IPS-20b (cell line): Measurements from ENCODE around the gene DUOXA2.

Experiments used
- H3K27ac ChIP-seq: one replicate; pipeline ENCODE4 v1.5.1; 2013; ENCODE audit warnings: low read length
- H3K27me3 ChIP-seq: 2 replicates; pipeline ENCODE4 v1.6.1; 2013; ENCODE audit warnings: mild to moderate bottlenecking, low read length, inconsistent platforms; ENCODE audit not compliant: insufficient read depth
- H3K36me3 ChIP-seq: 2 replicates; pipeline ENCODE4 v1.6.1; 2013; ENCODE audit warnings: low read depth, mild to moderate bottlenecking, inconsistent platforms, low read length, moderate library complexity; ENCODE audit not compliant: insufficient read depth
- H3K4me1 ChIP-seq: 2 replicates; pipeline ENCODE4 v1.6.1; 2013; ENCODE audit warnings: mild to moderate bottlenecking, control low read depth, inconsistent platforms, low read length, moderate library complexity; ENCODE audit not compliant: insufficient read depth
- H3K4me3 ChIP-seq: 2 replicates; pipeline ENCODE4 v1.5.1; 2013; ENCODE audit warnings: mild to moderate bottlenecking, low read length, inconsistent platforms
- H3K9ac ChIP-seq: 2 replicates; pipeline ENCODE4 v1.6.1; 2013; ENCODE audit warnings: low read depth, mild to moderate bottlenecking, inconsistent platforms, low read length, moderate library complexity
- H3K9me3 ChIP-seq: 2 replicates; pipeline ENCODE4 v1.6.1; 2013; ENCODE audit warnings: mild to moderate bottlenecking, low read depth, low read length, inconsistent platforms; ENCODE audit not compliant: insufficient read depth

DUOXA2 gene

DNA sequence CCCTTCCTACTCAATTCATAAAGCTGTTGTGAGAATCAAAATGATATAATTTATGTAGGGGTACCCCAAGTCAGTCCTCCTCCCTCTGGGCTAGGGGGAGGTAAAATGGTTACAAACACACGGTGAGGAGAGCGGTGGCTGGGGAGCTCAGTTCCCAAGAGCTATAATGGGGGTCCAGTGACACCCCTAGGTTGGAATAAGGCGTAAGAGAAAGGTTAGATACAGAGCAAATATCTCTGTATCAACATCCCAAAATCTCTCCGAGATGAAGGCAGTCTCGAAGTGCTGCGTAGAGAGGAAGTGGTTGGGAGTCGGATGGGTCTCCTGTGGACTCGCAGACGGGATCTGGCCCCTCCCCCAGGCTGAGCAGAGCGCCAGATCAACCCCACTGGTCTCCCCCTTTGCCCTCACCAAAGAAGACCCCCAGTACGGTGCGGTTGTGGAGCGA lies 2.0 kb upstream of the DUOXA2 start:
- Histone ChIP-seq H3K9ac (no peak overlapping the region), H3K9me3 (peaks cover 11% of the 10 kb centered on the region; the same call in 1 of the 2 replicates), H3K27me3 (peaks cover 93% of the 10 kb centered on the region), H3K36me3 (no peaks in the 10 kb centered on the region), H3K4me3 (peak overlapping the region; percentile 50; the same call in 1 of the 2 replicates), H3K4me1 (no peaks in the 10 kb centered on the region; the same call in 1 of the 2 replicates), H3K27ac (no peak overlapping the region)

DNA sequence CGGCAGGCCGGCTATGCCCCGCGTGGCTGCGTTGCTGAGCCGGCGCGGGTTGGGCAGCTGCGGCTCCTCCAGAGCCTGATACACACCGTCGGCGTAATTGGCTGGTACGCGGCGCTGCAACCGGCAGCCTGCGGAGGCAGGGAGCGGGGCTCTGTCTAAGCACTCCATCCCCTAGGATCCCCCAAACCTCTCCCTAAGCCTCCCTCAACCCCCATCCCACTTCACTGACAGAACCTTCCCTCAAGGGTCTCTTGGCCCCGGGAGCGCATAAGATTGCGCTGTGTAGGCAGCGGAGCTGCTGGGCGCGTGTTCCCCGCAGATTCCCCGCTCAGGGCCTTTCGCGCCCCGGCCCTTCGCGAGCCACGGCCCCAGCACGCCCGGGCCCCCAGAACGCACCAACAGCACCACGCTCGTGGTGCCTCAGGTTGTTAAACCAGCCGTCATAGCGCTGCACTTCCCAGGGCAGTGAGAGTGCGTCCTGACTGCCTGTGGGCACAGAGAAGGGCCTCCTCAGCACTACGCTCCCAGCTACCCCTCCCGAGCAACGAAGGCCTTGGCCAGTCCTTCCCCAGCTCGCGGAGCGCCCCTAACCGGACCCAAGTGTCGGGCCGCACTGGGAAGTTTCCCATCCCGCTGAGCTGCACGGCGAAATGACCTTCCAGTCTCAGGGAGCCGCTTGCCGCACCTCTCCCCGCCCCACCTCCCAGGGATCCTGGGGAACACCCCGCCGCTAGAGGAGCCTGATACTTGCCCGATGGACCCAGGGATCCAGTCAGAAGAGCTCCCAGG lies 1.3 kb upstream of the DUOXA2 start:
- H3K36me3 ChIP-seq = no peaks in the 10 kb centered on the region
- peaks cover 99% of the 10 kb centered on the region for H3K27me3 ChIP-seq
- H3K27ac ChIP-seq = no peak overlapping the region
- no peak overlapping the region for H3K9ac ChIP-seq
- H3K9me3 ChIP-seq = peaks cover 11% of the 10 kb centered on the region; the same call in 1 of the 2 replicates
- no peaks in the 10 kb centered on the region; the same call in 1 of the 2 replicates for H3K4me1 ChIP-seq
- peak overlapping the region; percentile 50; the same call in 1 of the 2 replicates for H3K4me3 ChIP-seq

DNA sequence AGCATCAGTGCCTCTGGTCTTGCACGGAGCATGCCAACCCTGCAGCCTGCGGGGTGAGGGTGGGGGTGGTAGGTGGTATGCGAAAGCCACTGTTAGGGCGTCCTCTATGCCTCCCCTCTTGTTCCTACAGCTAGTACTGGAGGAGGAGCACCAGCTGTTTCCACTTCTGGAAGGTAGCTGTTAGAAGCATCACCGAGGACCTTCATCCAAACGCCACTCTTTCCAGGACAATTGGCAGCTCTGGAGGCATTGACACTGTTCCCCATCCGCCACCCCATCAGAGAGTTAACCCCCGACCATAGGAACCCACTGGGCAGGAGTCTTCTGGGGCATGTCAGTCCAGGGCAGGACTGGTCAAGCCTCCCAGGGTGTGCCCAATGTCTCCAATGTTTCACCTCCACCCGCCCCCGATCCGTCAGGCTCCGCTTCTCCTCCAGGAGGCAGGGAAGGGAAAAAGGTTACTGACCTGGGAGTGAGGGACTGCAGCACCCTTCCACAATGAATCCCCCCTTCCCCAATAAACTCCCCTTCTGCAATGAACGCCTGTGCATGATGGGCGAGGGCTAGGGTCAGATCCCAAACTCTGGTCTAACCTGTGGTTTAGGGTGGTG lies 641 bp upstream of the DUOXA2 start:
- Histone ChIP-seq H3K36me3 (no peaks in the 10 kb centered on the region), H3K4me1 (no peaks in the 10 kb centered on the region; the same call in 1 of the 2 replicates), H3K27me3 (peaks cover 99% of the 10 kb centered on the region), H3K9me3 (peaks cover 11% of the 10 kb centered on the region; the same call in 1 of the 2 replicates), H3K27ac (no peak overlapping the region), H3K9ac (no peak overlapping the region), H3K4me3 (peak overlapping the region; percentile 50; the same call in 1 of the 2 replicates)

GRCh38 chr15:45114751-45115085 lies 592 bp downstream of the DUOXA2 start:
- Histone ChIP-seq H3K4me3 (no peak overlapping the region), H3K36me3 (no peaks in the 10 kb centered on the region), H3K27ac (no peak overlapping the region), H3K27me3 (peaks cover 99% of the 10 kb centered on the region), H3K9ac (no peak overlapping the region), H3K4me1 (no peaks in the 10 kb centered on the region; the same call in 1 of the 2 replicates), H3K9me3 (peaks cover 11% of the 10 kb centered on the region; the same call in 1 of the 2 replicates)

DNA sequence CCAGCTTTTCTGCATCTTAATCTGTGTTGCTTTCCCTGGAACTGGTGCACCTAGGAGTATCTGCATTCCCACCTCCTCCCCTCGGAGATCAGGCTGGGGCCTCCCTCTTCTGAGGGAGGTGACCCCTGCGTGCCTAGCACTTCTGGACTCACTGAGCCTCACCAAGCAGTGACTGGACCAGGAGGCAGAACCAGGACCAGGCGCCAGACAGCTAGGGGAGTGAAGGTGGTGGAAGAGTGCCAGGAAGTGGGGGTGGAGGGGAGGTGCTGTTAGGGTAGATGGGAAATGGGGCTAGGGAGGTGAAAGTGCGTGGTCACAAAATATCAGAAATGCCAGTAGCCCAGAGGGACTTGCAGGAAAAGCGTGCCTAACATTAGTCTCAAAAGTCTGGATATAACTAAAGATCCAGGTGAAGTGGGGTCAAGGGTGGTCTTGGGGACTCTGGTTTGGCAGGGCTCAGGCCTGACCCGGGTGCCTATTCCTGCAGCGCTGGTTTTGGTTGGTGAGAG lies 1.2 kb downstream of the DUOXA2 start:
- Histone ChIP-seq H3K36me3 (no peaks in the 10 kb centered on the region), H3K4me3 (no peak overlapping the region), H3K4me1 (no peaks in the 10 kb centered on the region; the same call in 1 of the 2 replicates), H3K27ac (no peak overlapping the region), H3K27me3 (peaks cover 99% of the 10 kb centered on the region), H3K9me3 (peaks cover 11% of the 10 kb centered on the region; the same call in 1 of the 2 replicates), H3K9ac (no peak overlapping the region)

DNA sequence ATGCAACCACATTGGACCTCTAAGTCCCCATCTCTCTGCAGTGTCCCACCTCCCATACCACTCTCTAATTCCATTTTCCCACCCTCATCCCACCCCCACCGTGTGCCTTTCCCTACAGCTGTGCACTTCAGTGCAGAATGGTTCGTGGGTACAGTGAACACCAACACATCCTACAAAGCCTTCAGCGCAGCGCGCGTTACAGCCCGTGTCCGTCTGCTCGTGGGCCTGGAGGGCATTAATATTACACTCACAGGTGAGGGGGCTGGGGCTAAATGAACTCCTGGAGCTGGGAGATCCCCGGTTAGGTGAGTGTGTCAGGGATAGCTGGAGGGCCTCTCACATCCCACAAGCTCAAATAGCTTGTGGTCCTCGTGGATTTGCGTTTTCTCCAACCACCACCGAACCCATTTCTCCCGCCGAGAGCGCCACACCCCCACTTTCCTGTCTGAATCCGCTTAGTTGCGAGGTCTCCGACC lies 1.9 kb downstream of the DUOXA2 start:
- Histone ChIP-seq H3K9me3 (peaks cover 11% of the 10 kb centered on the region; the same call in 1 of the 2 replicates), H3K27me3 (peaks cover 100% of the 10 kb centered on the region), H3K4me1 (no peaks in the 10 kb centered on the region; the same call in 1 of the 2 replicates), H3K9ac (no peak overlapping the region), H3K36me3 (no peaks in the 10 kb centered on the region), H3K4me3 (no peak overlapping the region), H3K27ac (no peak overlapping the region)

DNA sequence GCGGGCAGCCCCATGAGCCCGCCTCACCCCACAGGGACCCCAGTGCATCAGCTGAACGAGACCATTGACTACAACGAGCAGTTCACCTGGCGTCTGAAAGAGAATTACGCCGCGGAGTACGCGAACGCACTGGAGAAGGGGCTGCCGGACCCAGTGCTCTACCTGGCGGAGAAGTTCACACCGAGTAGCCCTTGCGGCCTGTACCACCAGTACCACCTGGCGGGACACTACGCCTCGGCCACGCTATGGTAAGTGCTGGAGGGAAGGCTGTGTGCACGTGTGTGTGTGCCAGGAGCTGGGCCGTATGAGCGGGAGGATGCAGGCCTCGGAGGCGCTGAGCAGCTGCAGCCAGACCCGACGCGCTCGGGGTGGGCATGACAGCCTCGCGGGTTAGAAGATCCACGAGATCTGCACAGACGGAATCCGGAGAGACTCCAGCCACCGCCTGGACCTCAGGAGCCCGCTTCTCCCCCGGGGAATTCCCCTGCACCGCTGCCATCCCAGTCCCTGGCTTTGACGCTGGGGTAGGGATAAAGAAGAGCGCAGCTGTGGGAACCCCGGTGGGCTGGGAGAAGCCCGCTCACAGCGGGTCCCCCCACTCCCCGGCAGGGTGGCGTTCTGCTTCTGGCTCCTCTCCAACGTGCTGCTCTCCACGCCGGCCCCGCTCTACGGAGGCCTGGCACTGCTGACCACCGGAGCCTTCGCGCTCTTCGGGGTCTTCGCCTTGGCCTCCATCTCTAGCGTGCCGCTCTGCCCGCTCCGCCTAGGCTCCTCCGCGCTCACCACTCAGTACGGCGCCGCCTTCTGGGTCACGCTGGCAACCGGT lies 2.6 kb downstream of the DUOXA2 start:
- H3K9me3 ChIP-seq = peaks cover 11% of the 10 kb centered on the region; the same call in 1 of the 2 replicates
- peaks cover 100% of the 10 kb centered on the region for H3K27me3 ChIP-seq
- no peaks in the 10 kb centered on the region; the same call in 1 of the 2 replicates for H3K4me1 ChIP-seq
- no peak overlapping the region for H3K9ac ChIP-seq
- no peak overlapping the region for H3K27ac ChIP-seq
- H3K4me3 ChIP-seq = no peak overlapping the region
- H3K36me3 ChIP-seq = no peaks in the 10 kb centered on the region

DNA sequence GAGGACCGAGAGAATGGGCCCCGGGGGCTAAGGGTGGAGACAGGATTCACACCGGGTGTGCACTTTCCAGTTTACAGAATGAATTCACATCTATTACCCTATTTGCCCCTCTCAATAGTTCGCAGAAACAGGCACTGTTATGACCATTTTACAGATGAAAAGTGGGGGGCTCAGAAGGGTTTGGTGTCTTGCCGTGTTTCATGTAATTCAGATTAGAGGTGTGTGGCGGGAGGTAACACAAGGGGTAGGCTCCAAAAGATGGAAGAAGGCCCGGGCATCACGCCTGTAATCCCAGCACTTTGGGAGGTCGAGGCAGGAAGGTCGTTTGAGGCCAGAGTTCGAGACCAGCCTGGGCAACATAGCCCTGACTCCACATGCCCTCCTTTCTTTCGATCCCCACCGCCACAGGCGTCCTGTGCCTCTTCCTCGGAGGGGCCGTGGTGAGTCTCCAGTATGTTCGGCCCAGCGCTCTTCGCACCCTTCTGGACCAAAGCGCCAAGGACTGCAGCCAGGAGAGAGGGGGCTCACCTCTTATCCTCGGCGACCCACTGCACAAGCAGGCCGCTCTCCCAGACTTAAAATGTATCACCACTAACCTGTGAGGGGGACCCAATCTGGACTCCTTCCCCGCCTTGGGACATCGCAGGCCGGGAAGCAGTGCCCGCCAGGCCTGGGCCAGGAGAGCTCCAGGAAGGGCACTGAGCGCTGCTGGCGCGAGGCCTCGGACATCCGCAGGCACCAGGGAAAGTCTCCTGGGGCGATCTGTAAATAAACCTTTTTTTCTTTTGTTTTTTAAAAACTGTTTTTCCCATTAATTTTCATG lies 3.4 kb downstream of the DUOXA2 start:
- peaks cover 8% of the 10 kb centered on the region; the same call in 1 of the 2 replicates for H3K9me3 ChIP-seq
- H3K36me3 ChIP-seq = no peaks in the 10 kb centered on the region
- no peak overlapping the region for H3K9ac ChIP-seq
- peaks cover 100% of the 10 kb centered on the region for H3K27me3 ChIP-seq
- no peaks in the 10 kb centered on the region; the same call in 1 of the 2 replicates for H3K4me1 ChIP-seq
- peak overlapping the region; percentile 54 for H3K4me3 ChIP-seq
- H3K27ac ChIP-seq = no peak overlapping the region

DNA sequence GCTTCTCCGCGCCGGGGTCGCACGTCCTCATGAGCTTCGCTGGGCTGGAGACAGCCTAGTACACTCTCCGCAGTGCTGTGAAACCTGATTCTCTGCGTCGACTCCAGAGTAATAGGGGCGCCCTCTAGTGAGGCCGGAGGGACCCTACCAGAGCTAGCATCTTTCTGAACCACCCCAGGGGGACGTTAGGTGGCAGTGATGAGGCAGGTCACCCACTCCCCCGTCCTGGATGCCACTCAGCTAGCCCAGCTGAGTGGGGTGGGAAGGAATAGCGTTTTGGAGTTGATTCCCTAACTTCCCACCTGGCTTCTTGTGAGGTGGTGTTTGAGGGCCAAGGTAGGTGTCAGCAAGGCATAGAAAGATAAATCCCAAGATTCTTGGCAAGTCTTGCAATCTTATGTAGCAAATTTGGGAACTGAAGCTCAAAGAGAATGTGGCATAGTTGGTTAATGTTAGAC lies 4.0 kb downstream of the DUOXA2 start:
- Histone ChIP-seq H3K9me3 (peaks cover 8% of the 10 kb centered on the region; the same call in 1 of the 2 replicates), H3K36me3 (no peaks in the 10 kb centered on the region), H3K9ac (no peak overlapping the region), H3K27ac (no peak overlapping the region), H3K27me3 (peaks cover 100% of the 10 kb centered on the region), H3K4me3 (peak overlapping the region; percentile 54; the same call in 1 of the 2 replicates), H3K4me1 (no peaks in the 10 kb centered on the region; the same call in 1 of the 2 replicates)

- Histone ChIP-seq H3K27me3 (peaks cover 100% of the 10 kb centered on the region), H3K36me3 (no peaks in the 10 kb centered on the region)
These were observed 4.9 kb downstream of the DUOXA2 start for GRCh38 chr15:45118996-45119395.

More at GRCh38 chr15:45118996-45119395, 4.9 kb downstream of the DUOXA2 start:
- H3K9me3 ChIP-seq = peaks cover 8% of the 10 kb centered on the region; the same call in 1 of the 2 replicates
- H3K9ac ChIP-seq = no peak overlapping the region
- H3K4me3 ChIP-seq = no peak overlapping the region
- H3K27ac ChIP-seq = no peak overlapping the region
- H3K4me1 ChIP-seq = no peaks in the 10 kb centered on the region; the same call in 1 of the 2 replicates
